HG02884 (cell line): ENCODE data around the gene RGS10.

ENCODE experiments used
- ATAC-seq: cut with Tn5 transposase; IDR thresholded peaks from one replicate; pipeline ENCODE4 v1.9.1; 2021; ENCODE audit warnings: mild to moderate bottlenecking, moderate library complexity; ENCODE audit not compliant: unreplicated experiment

The RGS10 gene

GRCh38 chr10:119453313-119453712 is 89.2 kb downstream of the RGS10 start:
- ATAC-seq = no peak

DNA sequence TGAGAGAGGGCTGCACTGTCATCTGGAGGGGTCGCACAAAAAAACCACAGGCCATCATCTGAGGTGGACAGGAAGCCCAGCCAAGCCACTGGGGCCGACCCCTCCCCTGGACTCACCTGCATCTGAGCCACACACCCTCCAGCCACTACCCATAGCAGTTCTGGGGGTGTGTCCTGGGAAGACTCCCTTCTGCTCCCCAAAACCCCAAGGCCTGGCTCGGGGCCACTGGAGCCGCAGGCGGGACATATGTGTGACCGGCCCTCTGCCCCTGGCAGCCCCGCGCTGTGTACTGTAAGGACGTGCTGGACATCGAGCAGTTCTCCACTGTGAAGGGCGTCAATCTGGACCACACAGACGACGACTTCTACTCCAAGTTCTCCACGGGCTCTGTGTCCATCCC is 90.1 kb downstream of the RGS10 start:
- no peak for ATAC-seq

DNA sequence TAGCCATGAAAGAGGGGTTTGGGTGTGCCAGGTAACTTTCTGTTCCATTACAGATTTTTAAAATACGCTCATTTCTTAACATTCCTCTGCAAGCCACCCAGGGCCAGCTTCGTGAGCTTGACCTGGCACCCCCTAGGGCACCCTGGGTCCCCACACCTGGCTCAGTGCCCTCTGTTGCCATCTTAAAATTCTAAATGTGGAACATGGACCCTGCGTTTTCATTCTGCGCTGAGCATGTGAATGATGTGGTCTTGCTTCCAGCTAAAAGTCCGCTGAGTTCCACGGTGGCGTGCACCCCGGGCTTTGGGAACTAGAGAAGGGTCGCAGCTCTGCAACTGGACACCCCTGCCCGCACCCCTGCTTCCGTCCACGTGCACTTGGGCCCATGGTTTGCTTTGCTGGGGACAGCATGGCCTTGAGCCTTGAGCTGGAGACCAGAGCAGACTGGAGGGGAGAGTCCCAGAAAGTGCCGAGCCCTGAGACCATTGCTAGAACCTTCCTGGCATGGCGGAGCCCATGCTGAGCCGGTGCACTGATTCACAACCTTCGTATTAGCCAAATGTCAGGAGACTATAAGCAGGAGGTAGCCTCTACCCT is 91.1 kb downstream of the RGS10 start:
- no peak for ATAC-seq

DNA sequence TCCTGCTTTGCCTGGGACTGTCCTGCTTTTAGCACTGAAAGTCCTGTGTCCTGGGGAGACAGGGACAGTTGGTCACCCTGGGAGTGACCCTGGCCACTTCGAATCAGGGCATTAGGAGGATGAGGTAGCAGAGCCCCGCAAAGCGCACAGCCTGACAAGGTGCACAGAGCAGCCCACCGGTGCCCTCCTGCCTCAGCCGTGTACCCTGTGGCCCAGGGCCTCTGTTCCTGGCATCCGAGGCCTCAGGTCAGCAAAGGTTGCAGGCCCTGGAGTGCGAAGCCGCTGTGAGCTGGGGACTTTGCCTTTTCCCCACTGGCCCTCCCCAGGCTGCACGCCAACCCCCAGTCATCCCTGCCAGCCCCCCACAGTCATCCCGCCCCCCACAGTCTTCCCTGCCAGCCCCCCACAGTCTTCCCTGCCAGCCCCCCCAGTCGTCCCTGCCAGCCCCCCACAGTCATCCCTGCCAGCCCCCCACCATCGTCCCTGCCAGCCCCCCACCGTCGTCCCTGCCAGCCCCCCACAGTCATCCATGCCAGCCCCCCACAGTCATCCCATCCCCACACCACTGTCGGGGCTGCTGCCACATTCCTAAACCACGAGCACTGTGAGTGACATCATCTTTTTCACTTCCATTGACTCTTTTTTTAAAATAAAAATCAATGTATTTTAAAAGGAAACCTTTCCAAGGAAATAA is 91.8 kb downstream of the RGS10 start:
- no peak for ATAC-seq
